OCI-LY7 (cell line): ENCODE results near the gene RAB7A. TPM values are rescaled to one million over a fixed set of nuclear protein-coding genes. Genes with fewer than 3 reads are reported as not detected.
"Not testable (repeated sequence)": the region's sequence is repeated elsewhere in the genome, so short reads cannot be mapped to it uniquely, and the experiment has no call there.

Experiments used
- BruUV-seq: library from RNA; stranded (reverse); fragments of 400-500 nt; replicated peaks from 2 replicates; lab custom pipeline; 2021; lab: Mats Ljungman, UMichigan
- CTCF ChIA-PET: fragments of 300-600 bp; sonication (Branson Sonifier 250); formaldehyde crosslinking; loops from one replicate; lab custom pipeline; 2022; ENCODE audit warnings: antibody characterized with exemption; ENCODE audit not compliant: unreplicated experiment; lab: Charles Lee
- POLR2A ChIA-PET: fragments of 300-600 bp; sonication (Branson Sonifier 250); formaldehyde crosslinking; loops from one replicate; lab custom pipeline; 2022; ENCODE audit warnings: antibody characterized with exemption; lab: Charles Lee
- DNase-seq: peaks from one replicate; pipeline ENCODE4 v3.0.0-alpha.2; 2015; ENCODE audit warnings: low spot score
- H2AFZ ChIP-seq: fragments of 200-600 bp; sonication (generic), shearing (Covaris generic); 2 replicates; pipeline ENCODE4 v1.6.1; 2014; ENCODE audit warnings: mild to moderate bottlenecking, antibody characterized with exemption, low read length, moderate library complexity
- H3K27ac ChIP-seq: fragments of 200-600 bp; sonication (generic); 2 replicates; pipeline ENCODE4 v1.5.1; 2014; ENCODE audit warnings: mixed run types, low read depth, mild to moderate bottlenecking, moderate library complexity, low read length, inconsistent platforms; ENCODE audit not compliant: poor library complexity, severe bottlenecking
- H3K36me3 ChIP-seq: fragments of 200-600 bp; sonication (generic); 2 replicates; pipeline ENCODE4 v1.6.1; 2014; ENCODE audit warnings: mild to moderate bottlenecking, antibody characterized with exemption, low read length, moderate library complexity, mixed read lengths; ENCODE audit not compliant: insufficient read depth
- H3K4me1 ChIP-seq: fragments of 200-600 bp; sonication (generic); 2 replicates; pipeline ENCODE4 v1.5.1; 2014; ENCODE audit warnings: mild to moderate bottlenecking, low read length; ENCODE audit not compliant: insufficient read depth, poor library complexity, severe bottlenecking
- H3K4me2 ChIP-seq: fragments of 200-600 bp; sonication (generic); 2 replicates; pipeline ENCODE4 v1.6.1; 2014; ENCODE audit warnings: mild to moderate bottlenecking, low read length
- H3K4me3 ChIP-seq: fragments of 200-600 bp; sonication (generic); 2 replicates; pipeline ENCODE4 v1.5.1; 2014; ENCODE audit warnings: mild to moderate bottlenecking, low read depth, low read length; ENCODE audit not compliant: poor library complexity, severe bottlenecking
- H3K79me2 ChIP-seq: fragments of 200-600 bp; sonication (generic); 2 replicates; pipeline ENCODE4 v1.6.1; 2016; ENCODE audit warnings: low read depth, mild to moderate bottlenecking, low read length, moderate library complexity, mixed read lengths; ENCODE audit not compliant: insufficient read depth
- H3K9me2 ChIP-seq: fragments of 200-600 bp; sonication (generic); 2 replicates; pipeline ENCODE4 v1.6.1; 2016; ENCODE audit warnings: mild to moderate bottlenecking, low read length, mixed read lengths; ENCODE audit not compliant: insufficient read depth
- H3K9me3 ChIP-seq: fragments of 200-600 bp; sonication (generic); 2 replicates; pipeline ENCODE4 v1.6.1; 2014; ENCODE audit warnings: mild to moderate bottlenecking, mixed run types, low read length, mixed read lengths
- H4K20me1 ChIP-seq: fragments of 200-600 bp; sonication (generic); 2 replicates; pipeline ENCODE4 v1.6.1; 2014; ENCODE audit warnings: mild to moderate bottlenecking, antibody characterized with exemption, low read length, moderate library complexity, mixed read lengths; ENCODE audit not compliant: insufficient read depth
- EZH2phosphoT487 ChIP-seq: fragments of 200-600 bp; sonication (generic); IDR thresholded peaks from 2 replicates; pipeline ENCODE4 v1.6.1; 2018; ENCODE audit warnings: low read depth, borderline replicate concordance, mild to moderate bottlenecking, mixed run types, antibody characterized with exemption, low read length, moderate library complexity, mixed read lengths
- intact Hi-C: fragments of 100-400 bp; cut with micrococcal nuclease; formaldehyde crosslinking; loops from one replicate; pipeline ENCODE4 v1.10.0; 2022; ENCODE audit not compliant: unreplicated experiment
- total RNA-seq, 2 experiments: library from RNA; depleted of rRNA in 1 of 2; stranded (reverse); fragments of >200 nt in 1 of 2; shearing (Covaris generic) in 1 of 2; gene quantifications; 2 replicates each; pipeline ENCODE4 v1.2.3, GENCODE V29; 2014 to 2022
- TF ChIP-seq, protein P1 (sequence below): fragments of 200-600 bp; sonication (generic); conservative IDR thresholded peaks from 2 replicates; pipeline ENCODE4 v1.5.1; 2014; ENCODE audit warnings: mild to moderate bottlenecking, antibody characterized with exemption, low read length, moderate library complexity, mixed read lengths

Gene RAB7A
- total RNA-seq, 2 experiments from 2014 or later, result 24.5 to 143 TPM

- H3K4me1 ChIP-seq, result not testable (repeated sequence)
Measured at GRCh38 chr3:128773592-128773991, 47.6 kb downstream of the RAB7A start.

GRCh38 chr3:128775241-128775640, 49.3 kb downstream of the RAB7A start:
- no peak for DNase-seq
- Histone ChIP-seq H3K4me3 (no peak overlapping the region), H3K9me3 (0 out of 2 replicates have a peak, but pooled peaks cover 16% of the 10 kb centered on the region), H3K4me2 (no peak overlapping the region), H3K79me2 (peaks cover 58% of the 10 kb centered on the region), H2AFZ (no peak overlapping the region), H3K9me2 (no peaks in the 10 kb centered on the region), H3K4me1 (no peaks in the 10 kb centered on the region), H3K36me3 (peaks cover 29% of the 10 kb centered on the region), H3K27ac (no peak overlapping the region), H4K20me1 (0 out of 2 replicates have a peak, but pooled peaks cover 6% of the 10 kb centered on the region)
- intact Hi-C loops, result no loop called here
- POLR2A ChIA-PET, result no interaction called here
- BruUV-seq, result no TSS peak
- CTCF ChIA-PET, result no interaction called here
- TF ChIP-seq, protein P1, sequence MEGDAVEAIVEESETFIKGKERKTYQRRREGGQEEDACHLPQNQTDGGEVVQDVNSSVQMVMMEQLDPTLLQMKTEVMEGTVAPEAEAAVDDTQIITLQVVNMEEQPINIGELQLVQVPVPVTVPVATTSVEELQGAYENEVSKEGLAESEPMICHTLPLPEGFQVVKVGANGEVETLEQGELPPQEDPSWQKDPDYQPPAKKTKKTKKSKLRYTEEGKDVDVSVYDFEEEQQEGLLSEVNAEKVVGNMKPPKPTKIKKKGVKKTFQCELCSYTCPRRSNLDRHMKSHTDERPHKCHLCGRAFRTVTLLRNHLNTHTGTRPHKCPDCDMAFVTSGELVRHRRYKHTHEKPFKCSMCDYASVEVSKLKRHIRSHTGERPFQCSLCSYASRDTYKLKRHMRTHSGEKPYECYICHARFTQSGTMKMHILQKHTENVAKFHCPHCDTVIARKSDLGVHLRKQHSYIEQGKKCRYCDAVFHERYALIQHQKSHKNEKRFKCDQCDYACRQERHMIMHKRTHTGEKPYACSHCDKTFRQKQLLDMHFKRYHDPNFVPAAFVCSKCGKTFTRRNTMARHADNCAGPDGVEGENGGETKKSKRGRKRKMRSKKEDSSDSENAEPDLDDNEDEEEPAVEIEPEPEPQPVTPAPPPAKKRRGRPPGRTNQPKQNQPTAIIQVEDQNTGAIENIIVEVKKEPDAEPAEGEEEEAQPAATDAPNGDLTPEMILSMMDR, result no peak
- TF ChIP-seq EZH2phosphoT487, result no peak

More at GRCh38 chr3:128773592-128773991, 47.6 kb downstream of the RAB7A start:
- DNase-seq, H2AFZ ChIP-seq, CTCF ChIA-PET, H3K4me3 ChIP-seq, POLR2A ChIA-PET, H3K9me2 ChIP-seq, BruUV-seq, H3K4me2 ChIP-seq, intact Hi-C loops, H3K27ac ChIP-seq: not testable (repeated sequence)
- H3K79me2 ChIP-seq, result peaks cover 70% of the 10 kb centered on the region
- peaks cover 29% of the 10 kb centered on the region for H3K36me3 ChIP-seq
- 0 out of 2 replicates have a peak, but pooled peaks cover 10% of the 10 kb centered on the region for H4K20me1 ChIP-seq
- H3K9me3 ChIP-seq, result 0 out of 2 replicates have a peak, but pooled peaks cover 16% of the 10 kb centered on the region

DNA sequence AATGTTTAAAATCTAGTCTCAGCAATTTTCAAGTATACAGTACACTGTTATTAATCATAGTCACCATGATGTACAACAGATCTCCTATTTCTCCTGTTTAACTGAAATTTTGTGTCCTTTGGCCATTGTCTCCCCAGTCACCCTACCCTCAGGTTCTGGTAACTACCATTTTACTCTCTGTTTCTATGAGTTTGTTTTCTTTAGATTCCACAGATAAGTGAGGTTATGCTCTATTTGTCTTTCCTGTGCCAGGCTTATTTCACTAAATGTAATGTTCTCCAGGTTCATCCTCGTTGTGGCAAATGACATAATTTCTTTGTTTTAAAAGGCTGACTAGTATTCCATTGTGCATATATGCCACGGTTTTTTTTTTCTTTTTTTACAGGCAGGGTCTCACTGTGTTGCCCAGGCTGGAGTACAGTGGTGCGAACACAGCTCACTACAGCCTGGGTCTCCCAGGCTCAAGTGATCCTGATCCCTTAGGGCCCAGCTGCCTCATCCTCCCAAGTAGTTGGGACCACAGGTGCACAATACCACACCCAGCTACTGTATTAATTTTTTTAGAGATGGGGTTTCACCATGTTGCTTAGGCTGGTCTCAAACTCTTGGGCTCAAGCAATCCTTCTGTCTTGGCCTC, 50.0 kb downstream of the RAB7A start:
- H3K9me2 ChIP-seq, result no peaks in the 10 kb centered on the region
- H3K4me3 ChIP-seq, result no peak overlapping the region
- no TSS peak for BruUV-seq
- POLR2A ChIA-PET, result no interaction called here
- H3K4me2 ChIP-seq, result no peak overlapping the region
- H3K36me3 ChIP-seq, result peaks cover 29% of the 10 kb centered on the region
- CTCF ChIA-PET, result no interaction called here
- H2AFZ ChIP-seq, result no peak overlapping the region
- H3K9me3 ChIP-seq, result 0 out of 2 replicates have a peak, but pooled peaks cover 15% of the 10 kb centered on the region
- intact Hi-C loops, result no loop called here
- 0 out of 2 replicates have a peak, but pooled peaks cover 6% of the 10 kb centered on the region for H4K20me1 ChIP-seq
- H3K4me1 ChIP-seq, result no peaks in the 10 kb centered on the region
- DNase-seq, result no peak
- peaks cover 57% of the 10 kb centered on the region for H3K79me2 ChIP-seq
- no peak for TF ChIP-seq EZH2phosphoT487
- TF ChIP-seq, protein P1, result no peak
- no peak overlapping the region for H3K27ac ChIP-seq
